Measurements from ENCODE around the gene OBSCN. TPM values are rescaled to one million over a fixed set of nuclear protein-coding genes. Genes with fewer than 3 reads are reported as not detected.
A peak's percentile ranks its signal among the peaks of the same experiment; 100 is the strongest.

Gene OBSCN
- total RNA-seq, 1 donor from 2014 or later: 316 TPM

GRCh38 chr1:228231189-228231588 is 23.3 kb downstream of the OBSCN start:
- peaks cover 24% of the 10 kb centered on the region for H3K4me1 ChIP-seq
- H3K36me3 ChIP-seq: peaks cover 78% of the 10 kb centered on the region
- DNase-seq: no peak
- intact Hi-C loops (cut with micrococcal nuclease): no loop called here
- no peaks in the 10 kb centered on the region for H3K9me3 ChIP-seq (replicated peaks)
- H3K4me3 ChIP-seq: no peak overlapping the region
- no peaks in the 10 kb centered on the region for H3K27me3 ChIP-seq (ENCODE audit: low read depth)
- TF ChIP-seq CTCF (IDR thresholded peaks at IDR 0.05; ENCODE audit: borderline replicate concordance): no peak
- no peak overlapping the region for H3K27ac ChIP-seq (replicated peaks)

GRCh38 chr1:228233136-228233535 is 25.3 kb downstream of the OBSCN start:
- Histone ChIP-seq H3K9me3 (replicated peaks) (no peaks in the 10 kb centered on the region), H3K27ac (replicated peaks) (no peak overlapping the region), H3K36me3 (peaks cover 69% of the 10 kb centered on the region), H3K4me3 (no peak overlapping the region), H3K4me1 (peaks cover 31% of the 10 kb centered on the region), H3K27me3 (ENCODE audit: low read depth) (no peaks in the 10 kb centered on the region)
- TF ChIP-seq CTCF (IDR thresholded peaks at IDR 0.05; ENCODE audit: borderline replicate concordance): no peak
- intact Hi-C loops (cut with micrococcal nuclease): no loop called here
- DNase-seq: no peak

GRCh38 chr1:228234921-228235320 is 27.1 kb downstream of the OBSCN start:
- H3K27ac ChIP-seq (replicated peaks): no peak overlapping the region
- peaks cover 45% of the 10 kb centered on the region for H3K4me1 ChIP-seq
- H3K4me3 ChIP-seq: no peak overlapping the region
- H3K36me3 ChIP-seq: peaks cover 71% of the 10 kb centered on the region
- no peak for TF ChIP-seq CTCF (IDR thresholded peaks at IDR 0.05; ENCODE audit: borderline replicate concordance)
- H3K9me3 ChIP-seq (replicated peaks): no peaks in the 10 kb centered on the region
- intact Hi-C loops (cut with micrococcal nuclease): no loop called here
- H3K27me3 ChIP-seq (ENCODE audit: low read depth): no peaks in the 10 kb centered on the region
- no peak for DNase-seq

- H3K9me3 ChIP-seq (replicated peaks): peaks cover 8% of the 10 kb centered on the region
- intact Hi-C loops (cut with micrococcal nuclease): no loop called here
- no peaks in the 10 kb centered on the region for H3K27me3 ChIP-seq (ENCODE audit: low read depth)
- H3K36me3 ChIP-seq: peaks cover 69% of the 10 kb centered on the region
- peaks cover 45% of the 10 kb centered on the region for H3K4me1 ChIP-seq
- H3K4me3 ChIP-seq: no peak overlapping the region
- peak; percentile 63 for TF ChIP-seq CTCF (IDR thresholded peaks at IDR 0.05; ENCODE audit: borderline replicate concordance)
- H3K27ac ChIP-seq (replicated peaks): no peak overlapping the region
- DNase-seq: no peak
Measured at GRCh38 chr1:228236744-228237143, 28.9 kb downstream of the OBSCN start.

GRCh38 chr1:228238007-228238406 is 30.2 kb downstream of the OBSCN start:
- no peaks in the 10 kb centered on the region for H3K27me3 ChIP-seq (ENCODE audit: low read depth)
- TF ChIP-seq CTCF (IDR thresholded peaks at IDR 0.05; ENCODE audit: borderline replicate concordance): no peak
- DNase-seq: no peak
- peaks cover 34% of the 10 kb centered on the region for H3K4me1 ChIP-seq
- intact Hi-C loops (cut with micrococcal nuclease): no loop called here
- H3K36me3 ChIP-seq: peaks cover 69% of the 10 kb centered on the region
- H3K9me3 ChIP-seq (replicated peaks): peaks cover 21% of the 10 kb centered on the region
- H3K4me3 ChIP-seq: no peak overlapping the region
- no peak overlapping the region for H3K27ac ChIP-seq (replicated peaks)

- Histone ChIP-seq H3K4me1 (peaks cover 34% of the 10 kb centered on the region), H3K4me3 (no peak overlapping the region), H3K9me3 (replicated peaks) (peaks cover 26% of the 10 kb centered on the region), H3K27ac (replicated peaks) (no peak overlapping the region), H3K36me3 (peaks cover 71% of the 10 kb centered on the region), H3K27me3 (ENCODE audit: low read depth) (no peaks in the 10 kb centered on the region)
- TF ChIP-seq CTCF (IDR thresholded peaks at IDR 0.05; ENCODE audit: borderline replicate concordance): no peak
- intact Hi-C loops (cut with micrococcal nuclease): no loop called here
- no peak for DNase-seq
Measured at GRCh38 chr1:228238461-228238860, 30.6 kb downstream of the OBSCN start.

Measured in left ventricle myocardium inferior (tissue), 1 donor.